SU-DHL-6 (cell line): ENCODE data around the gene FBN2.

Source experiments
- H2AFZ ChIP-seq: fragments of 200-600 bp; sonication (generic); 2 replicates; pipeline ENCODE4 v1.6.1; 2014; ENCODE audit warnings: low read depth, mild to moderate bottlenecking, moderate library complexity, mixed read lengths, antibody characterized with exemption, low read length; ENCODE audit not compliant: severe bottlenecking
- H3F3A ChIP-seq: fragments of 200-600 bp; shearing (Covaris generic); 2 replicates; pipeline ENCODE4 v1.6.0; 2016; ENCODE audit warnings: antibody characterized with exemption, mild to moderate bottlenecking; ENCODE audit not compliant: insufficient read depth
- H3K27ac ChIP-seq: fragments of 200-600 bp; sonication (generic); 2 replicates; pipeline ENCODE4 v1.5.1; 2016; ENCODE audit warnings: low read depth, mild to moderate bottlenecking, low read length, moderate library complexity, mixed read lengths
- H3K27me3 ChIP-seq: fragments of 200-600 bp; sonication (generic), shearing (Covaris generic); 2 replicates; pipeline ENCODE4 v1.6.0; 2014; ENCODE audit warnings: mild to moderate bottlenecking, low read length
- H3K36me3 ChIP-seq: fragments of 200-600 bp; sonication (generic); 2 replicates; pipeline ENCODE4 v1.6.1; 2014; ENCODE audit warnings: mild to moderate bottlenecking, low read length, mixed read lengths
- H3K4me2 ChIP-seq: fragments of 300-600, 200-600 bp; shearing (Covaris generic), sonication (generic); 2 replicates; pipeline ENCODE4 v1.6.0; 2014; ENCODE audit warnings: low read length, low read depth, mild to moderate bottlenecking; ENCODE audit not compliant: poor library complexity, severe bottlenecking
- H3K4me3 ChIP-seq: fragments of 200-600 bp; sonication (generic); 2 replicates; pipeline ENCODE4 v1.5.1; 2014; ENCODE audit warnings: antibody characterized with exemption, low read length, mild to moderate bottlenecking, mixed read lengths; ENCODE audit not compliant: insufficient read depth, poor library complexity, severe bottlenecking
- H3K79me2 ChIP-seq: fragments of 200-600 bp; sonication (generic); 2 replicates; pipeline ENCODE4 v1.6.1; 2014; ENCODE audit warnings: mild to moderate bottlenecking, low read length, moderate library complexity; ENCODE audit not compliant: insufficient read depth
- H3K9ac ChIP-seq: fragments of 200-600 bp; sonication (generic); 2 replicates; pipeline ENCODE4 v1.7.0; 2014; ENCODE audit warnings: mild to moderate bottlenecking, low read length
- H3K9me2 ChIP-seq: fragments of 200-600 bp; sonication (generic); replicated peaks from 2 replicates; pipeline ENCODE4 v1.6.1; 2014; ENCODE audit warnings: low read length; ENCODE audit not compliant: insufficient read depth
- H3K9me3 ChIP-seq: fragments of 200-600 bp; sonication (generic); 2 replicates; pipeline ENCODE4 v1.6.1; 2014; ENCODE audit warnings: low read length, mixed read lengths; ENCODE audit not compliant: insufficient read depth
- H4K20me1 ChIP-seq: fragments of 200-600 bp; sonication (generic); 2 replicates; pipeline ENCODE4 v1.6.1; 2014; ENCODE audit warnings: low read depth, mild to moderate bottlenecking, antibody characterized with exemption, low read length, moderate library complexity, mixed read lengths
- EZH2phosphoT487 ChIP-seq: fragments of 200-600 bp; sonication (generic), shearing (Covaris generic); conservative IDR thresholded peaks from 2 replicates; pipeline ENCODE4 v1.6.1; 2018; ENCODE audit warnings: mild to moderate bottlenecking, antibody characterized with exemption, low read length, moderate library complexity, mixed read lengths
- TF ChIP-seq, protein P1 (sequence below): fragments of 200-600 bp; sonication (generic); IDR thresholded peaks from one replicate; pipeline ENCODE4 v1.5.1; 2017; ENCODE audit warnings: antibody characterized with exemption, mild to moderate bottlenecking, low read length, moderate library complexity; ENCODE audit not compliant: insufficient read depth, poor library complexity, severe bottlenecking

The FBN2 gene

DNA sequence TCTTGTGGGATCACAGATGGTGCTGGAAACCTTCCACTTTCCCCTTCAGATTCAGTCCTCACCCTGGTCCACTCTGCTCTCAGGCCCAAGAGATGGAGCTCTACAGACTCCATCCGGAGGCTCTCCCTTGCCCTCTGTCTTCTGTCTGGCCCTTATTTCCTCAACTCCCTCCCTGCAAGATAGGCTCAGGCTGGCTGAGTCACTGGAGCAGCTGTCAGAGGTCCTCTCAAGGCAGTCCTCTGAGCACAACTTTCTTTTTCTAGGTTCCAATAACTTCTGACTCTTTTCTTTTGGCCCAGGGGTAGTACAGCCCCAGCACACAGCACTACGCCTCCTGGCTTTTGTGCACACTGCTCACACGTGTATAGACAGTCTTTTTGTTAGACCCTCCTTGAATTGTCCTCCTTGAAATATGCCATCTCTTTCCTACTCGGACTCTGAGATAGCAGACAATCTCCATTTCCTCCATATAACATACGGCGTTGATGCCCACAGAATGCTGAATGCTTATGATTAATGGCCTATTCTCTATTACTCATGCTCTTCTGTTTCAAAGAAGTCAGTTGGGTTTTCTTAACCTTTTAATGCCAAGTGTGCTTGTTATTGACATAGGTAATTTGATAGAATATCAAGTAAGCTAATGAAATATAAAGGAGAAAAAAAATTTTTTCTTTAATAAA is 261.4 kb downstream of the FBN2 start:
- Histone ChIP-seq H3K4me3 (no peak overlapping the region), H3K9me3 (no peaks in the 10 kb centered on the region), H3K79me2 (no peaks in the 10 kb centered on the region), H2AFZ (no peak overlapping the region), H3K4me2 (no peak overlapping the region), H4K20me1 (no peaks in the 10 kb centered on the region), H3K27me3 (no peaks in the 10 kb centered on the region), H3K9ac (no peak overlapping the region), H3K9me2 (no peaks in the 10 kb centered on the region), H3K27ac (no peak overlapping the region), H3K36me3 (no peaks in the 10 kb centered on the region), H3F3A (no peaks in the 10 kb centered on the region)
- TF ChIP-seq EZH2phosphoT487 = no peak
- TF ChIP-seq, protein P1, sequence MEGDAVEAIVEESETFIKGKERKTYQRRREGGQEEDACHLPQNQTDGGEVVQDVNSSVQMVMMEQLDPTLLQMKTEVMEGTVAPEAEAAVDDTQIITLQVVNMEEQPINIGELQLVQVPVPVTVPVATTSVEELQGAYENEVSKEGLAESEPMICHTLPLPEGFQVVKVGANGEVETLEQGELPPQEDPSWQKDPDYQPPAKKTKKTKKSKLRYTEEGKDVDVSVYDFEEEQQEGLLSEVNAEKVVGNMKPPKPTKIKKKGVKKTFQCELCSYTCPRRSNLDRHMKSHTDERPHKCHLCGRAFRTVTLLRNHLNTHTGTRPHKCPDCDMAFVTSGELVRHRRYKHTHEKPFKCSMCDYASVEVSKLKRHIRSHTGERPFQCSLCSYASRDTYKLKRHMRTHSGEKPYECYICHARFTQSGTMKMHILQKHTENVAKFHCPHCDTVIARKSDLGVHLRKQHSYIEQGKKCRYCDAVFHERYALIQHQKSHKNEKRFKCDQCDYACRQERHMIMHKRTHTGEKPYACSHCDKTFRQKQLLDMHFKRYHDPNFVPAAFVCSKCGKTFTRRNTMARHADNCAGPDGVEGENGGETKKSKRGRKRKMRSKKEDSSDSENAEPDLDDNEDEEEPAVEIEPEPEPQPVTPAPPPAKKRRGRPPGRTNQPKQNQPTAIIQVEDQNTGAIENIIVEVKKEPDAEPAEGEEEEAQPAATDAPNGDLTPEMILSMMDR = no peak

DNA sequence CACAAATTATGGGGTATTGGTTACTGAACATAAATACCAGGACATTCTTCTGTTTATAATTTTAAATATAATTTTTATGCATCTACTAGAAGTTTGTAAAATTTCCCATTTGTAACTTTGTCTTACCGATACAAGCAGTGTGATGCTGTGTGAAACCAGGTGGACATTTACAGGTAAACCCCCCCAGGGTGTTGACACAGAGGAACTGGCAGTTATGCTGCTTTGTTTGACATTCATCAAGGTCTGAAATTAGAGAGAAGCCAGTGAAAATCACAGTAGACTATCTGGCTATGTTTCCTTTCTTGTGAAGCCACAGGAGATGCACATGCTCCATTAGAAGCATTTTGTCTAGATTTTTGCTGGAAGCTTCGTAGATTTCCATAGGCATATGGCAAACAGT is 263.6 kb downstream of the FBN2 start:
- no peaks in the 10 kb centered on the region for H3K9me2 ChIP-seq
- H3K27ac ChIP-seq = no peak overlapping the region
- no peaks in the 10 kb centered on the region for H3F3A ChIP-seq
- no peak overlapping the region for H3K4me3 ChIP-seq
- TF ChIP-seq, protein P1 = no peak
- no peak for TF ChIP-seq EZH2phosphoT487
- no peaks in the 10 kb centered on the region for H4K20me1 ChIP-seq
- no peak overlapping the region for H3K4me2 ChIP-seq
- no peaks in the 10 kb centered on the region for H3K79me2 ChIP-seq
- H3K27me3 ChIP-seq = no peaks in the 10 kb centered on the region
- H3K9me3 ChIP-seq = no peaks in the 10 kb centered on the region
- H3K9ac ChIP-seq = no peak overlapping the region
- H2AFZ ChIP-seq = no peak overlapping the region
- no peaks in the 10 kb centered on the region for H3K36me3 ChIP-seq

DNA sequence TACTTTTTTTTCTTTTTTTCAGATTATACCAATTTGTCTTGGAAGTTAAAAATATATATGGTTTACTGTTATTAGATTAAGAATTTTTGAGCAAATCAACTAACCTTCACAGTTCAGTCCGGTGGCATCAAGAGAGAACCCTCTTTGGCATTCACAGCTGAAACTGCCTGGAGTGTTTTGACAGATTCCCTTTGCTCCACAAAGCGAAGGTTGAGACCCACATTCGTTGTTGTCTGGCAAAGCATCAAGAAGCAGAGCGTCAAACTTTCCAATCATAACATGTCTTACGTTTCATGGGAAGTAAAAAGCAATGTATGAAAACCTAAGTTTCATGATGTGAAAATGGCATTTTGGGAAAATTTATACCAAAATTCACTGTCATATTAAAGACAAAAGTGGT is 264.3 kb downstream of the FBN2 start:
- no peaks in the 10 kb centered on the region for H3K79me2 ChIP-seq
- H3K27me3 ChIP-seq = no peaks in the 10 kb centered on the region
- H3K4me2 ChIP-seq = no peak overlapping the region
- no peaks in the 10 kb centered on the region for H3K9me2 ChIP-seq
- no peaks in the 10 kb centered on the region for H4K20me1 ChIP-seq
- H3K36me3 ChIP-seq = no peaks in the 10 kb centered on the region
- no peaks in the 10 kb centered on the region for H3K9me3 ChIP-seq
- H3K9ac ChIP-seq = no peak overlapping the region
- no peaks in the 10 kb centered on the region for H3F3A ChIP-seq
- no peak overlapping the region for H3K4me3 ChIP-seq
- TF ChIP-seq, protein P1 = no peak
- TF ChIP-seq EZH2phosphoT487 = no peak
- H2AFZ ChIP-seq = no peak overlapping the region
- no peak overlapping the region for H3K27ac ChIP-seq
